Measurements from ENCODE around the gene JPH2.
"Not testable (repeated sequence)": the region's sequence is repeated elsewhere in the genome, so short reads cannot be mapped to it uniquely, and the experiment has no call there.

The JPH2 gene

DNA sequence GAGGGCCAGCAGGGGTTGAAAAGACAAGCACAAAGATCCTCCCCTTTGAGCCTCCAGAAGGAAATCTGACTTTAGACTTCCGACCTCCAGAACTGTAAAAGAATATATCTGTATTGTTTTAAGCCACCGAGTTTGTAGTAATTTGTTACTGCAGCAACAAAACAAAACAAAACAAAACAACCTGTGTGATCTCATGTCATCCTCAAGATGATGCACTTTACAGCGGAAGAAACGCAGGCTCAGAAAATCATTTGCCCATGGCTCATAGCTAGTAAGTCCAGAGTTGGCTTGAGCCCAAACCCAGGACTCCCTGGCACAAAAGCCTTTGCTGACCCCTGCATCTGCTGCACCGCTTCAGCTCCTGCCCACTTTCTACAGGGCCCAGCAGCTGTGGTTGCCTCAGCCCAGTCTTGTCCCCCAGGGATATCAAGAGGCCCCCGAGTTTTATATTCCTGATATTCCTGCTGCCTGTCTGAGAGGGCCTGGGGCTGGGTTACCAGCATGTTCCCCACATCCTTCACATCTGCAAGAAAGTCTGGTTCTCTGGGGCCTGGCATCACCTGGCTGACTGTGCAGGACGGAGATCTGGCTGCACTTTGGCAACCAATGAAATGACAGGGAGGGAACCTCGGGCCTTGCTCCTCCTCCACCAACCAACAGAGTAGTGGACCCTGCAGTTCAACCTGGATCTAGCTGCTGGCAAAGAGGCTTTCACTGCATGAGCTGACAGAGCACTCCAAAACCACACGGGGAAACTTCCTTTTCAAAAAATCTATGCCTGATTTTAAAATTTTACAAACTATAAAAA is 56.9 kb downstream of the JPH2 start:
- no peak overlapping the region for H2AFZ ChIP-seq (ENCODE audit: low read depth, low read length)
- H3K36me3 ChIP-seq (ENCODE audit: insufficient read depth, low read length), result no peaks in the 10 kb centered on the region
- no peak overlapping the region for H3K9ac ChIP-seq (ENCODE audit: low read depth, low read length)
- no peaks in the 10 kb centered on the region; the same call in 1 of the 2 replicates for H4K20me1 ChIP-seq (ENCODE audit: insufficient read depth, low read length)
- H3K79me2 ChIP-seq (ENCODE audit: insufficient read depth, low read length), result no peaks in the 10 kb centered on the region
- H3K27ac ChIP-seq (ENCODE audit: low read length), result no peak overlapping the region
- DNase-seq (no peak), ATAC-seq (ENCODE audit: insufficient read depth, low read depth) (no peak)
- TF ChIP-seq, protein P1, sequence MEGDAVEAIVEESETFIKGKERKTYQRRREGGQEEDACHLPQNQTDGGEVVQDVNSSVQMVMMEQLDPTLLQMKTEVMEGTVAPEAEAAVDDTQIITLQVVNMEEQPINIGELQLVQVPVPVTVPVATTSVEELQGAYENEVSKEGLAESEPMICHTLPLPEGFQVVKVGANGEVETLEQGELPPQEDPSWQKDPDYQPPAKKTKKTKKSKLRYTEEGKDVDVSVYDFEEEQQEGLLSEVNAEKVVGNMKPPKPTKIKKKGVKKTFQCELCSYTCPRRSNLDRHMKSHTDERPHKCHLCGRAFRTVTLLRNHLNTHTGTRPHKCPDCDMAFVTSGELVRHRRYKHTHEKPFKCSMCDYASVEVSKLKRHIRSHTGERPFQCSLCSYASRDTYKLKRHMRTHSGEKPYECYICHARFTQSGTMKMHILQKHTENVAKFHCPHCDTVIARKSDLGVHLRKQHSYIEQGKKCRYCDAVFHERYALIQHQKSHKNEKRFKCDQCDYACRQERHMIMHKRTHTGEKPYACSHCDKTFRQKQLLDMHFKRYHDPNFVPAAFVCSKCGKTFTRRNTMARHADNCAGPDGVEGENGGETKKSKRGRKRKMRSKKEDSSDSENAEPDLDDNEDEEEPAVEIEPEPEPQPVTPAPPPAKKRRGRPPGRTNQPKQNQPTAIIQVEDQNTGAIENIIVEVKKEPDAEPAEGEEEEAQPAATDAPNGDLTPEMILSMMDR (IDR thresholded peaks at IDR 0.05; ENCODE audit: borderline replicate concordance, extremely low read depth, low read length, poor library complexity, severe bottlenecking), result no peak
- no peak for TF ChIP-seq EZH2 (IDR thresholded peaks at IDR 0.05; ENCODE audit: borderline replicate concordance, low read depth, low read length, severe bottlenecking)
- H3K9me3 ChIP-seq (ENCODE audit: insufficient read depth, low read length, severe bottlenecking), result no peaks in the 10 kb centered on the region
- H3K4me2 ChIP-seq (ENCODE audit: insufficient read depth, low read length), result no peak overlapping the region
- no peaks in the 10 kb centered on the region for H3K4me1 ChIP-seq (ENCODE audit: insufficient read depth, low read length)
- no peak overlapping the region for H3K4me3 ChIP-seq (ENCODE audit: low read depth in 1 of 2, low read length in 2 of 2)
- peaks cover 14% of the 10 kb centered on the region for H3K27me3 ChIP-seq (ENCODE audit: insufficient read depth, low read length, poor library complexity)

DNA sequence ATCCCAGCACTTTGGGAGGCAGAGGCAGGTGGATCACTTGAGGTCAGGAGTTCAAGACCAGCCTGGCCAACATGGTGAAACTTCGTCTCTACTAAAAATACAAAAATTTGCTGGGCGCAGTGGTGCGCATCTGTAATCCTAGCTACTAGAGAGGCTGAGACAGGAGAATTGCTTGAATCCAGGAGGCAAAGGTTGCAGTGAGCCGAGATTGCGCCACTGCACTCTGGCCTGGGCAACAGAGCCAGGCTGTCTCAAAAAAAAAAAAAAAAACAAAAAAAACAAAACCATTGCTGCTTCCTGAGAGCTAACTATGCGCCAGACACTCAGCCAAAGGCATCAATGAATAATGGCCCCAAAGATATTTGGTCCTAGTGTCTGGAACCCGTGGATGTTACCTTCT is 57.7 kb downstream of the JPH2 start:
- ATAC-seq (ENCODE audit: insufficient read depth, low read depth); H3K4me3 ChIP-seq (ENCODE audit: low read depth in 1 of 2, low read length in 2 of 2); H3K4me1 ChIP-seq (ENCODE audit: insufficient read depth, low read length); H3K27ac ChIP-seq (ENCODE audit: low read length); H2AFZ ChIP-seq (ENCODE audit: low read depth, low read length); DNase-seq; H3K4me2 ChIP-seq (ENCODE audit: insufficient read depth, low read length); H3K9me3 ChIP-seq (ENCODE audit: insufficient read depth, low read length, severe bottlenecking); H3K36me3 ChIP-seq (ENCODE audit: insufficient read depth, low read length); H3K9ac ChIP-seq (ENCODE audit: low read depth, low read length); H3K79me2 ChIP-seq (ENCODE audit: insufficient read depth, low read length); H4K20me1 ChIP-seq (ENCODE audit: insufficient read depth, low read length): not testable (repeated sequence)
- peaks cover 22% of the 10 kb centered on the region for H3K27me3 ChIP-seq (ENCODE audit: insufficient read depth, low read length, poor library complexity)

DNA sequence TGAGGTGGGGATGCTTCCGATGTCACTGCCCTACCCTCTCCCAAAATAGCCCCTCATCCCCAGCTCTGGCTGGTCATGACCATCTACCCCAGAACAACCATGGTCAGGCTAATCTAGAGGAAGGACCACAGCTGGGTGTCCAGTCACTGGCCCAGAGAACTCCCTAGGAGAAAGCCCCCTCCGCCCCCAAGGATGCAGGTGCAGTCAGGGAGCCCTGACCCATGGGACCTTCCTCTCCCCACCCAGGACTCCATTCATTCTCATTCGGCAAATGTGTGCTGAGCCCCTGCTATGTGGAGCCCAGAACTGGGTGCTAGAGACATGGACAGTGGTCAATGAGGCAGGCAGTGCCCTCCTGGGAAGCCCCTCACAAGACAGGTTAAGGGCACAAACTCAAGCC is 60.5 kb downstream of the JPH2 start:
- Histone ChIP-seq H3K4me2 (ENCODE audit: insufficient read depth, low read length) (no peak overlapping the region), H4K20me1 (ENCODE audit: insufficient read depth, low read length) (no peaks in the 10 kb centered on the region; the same call in 1 of the 2 replicates), H3K4me1 (ENCODE audit: insufficient read depth, low read length) (no peaks in the 10 kb centered on the region), H3K9ac (ENCODE audit: low read depth, low read length) (no peak overlapping the region), H2AFZ (ENCODE audit: low read depth, low read length) (no peak overlapping the region), H3K27ac (ENCODE audit: low read length) (no peak overlapping the region), H3K4me3 (ENCODE audit: low read depth in 1 of 2, low read length in 2 of 2) (no peak overlapping the region), H3K79me2 (ENCODE audit: insufficient read depth, low read length) (no peaks in the 10 kb centered on the region), H3K27me3 (ENCODE audit: insufficient read depth, low read length, poor library complexity) (peaks cover 33% of the 10 kb centered on the region), H3K36me3 (ENCODE audit: insufficient read depth, low read length) (no peaks in the 10 kb centered on the region), H3K9me3 (ENCODE audit: insufficient read depth, low read length, severe bottlenecking) (no peaks in the 10 kb centered on the region)
- ATAC-seq (ENCODE audit: insufficient read depth, low read depth), result no peak
- no peak for DNase-seq
- TF ChIP-seq, protein P1 (IDR thresholded peaks at IDR 0.05; ENCODE audit: borderline replicate concordance, extremely low read depth, low read length, poor library complexity, severe bottlenecking), result no peak
- no peak for TF ChIP-seq EZH2 (IDR thresholded peaks at IDR 0.05; ENCODE audit: borderline replicate concordance, low read depth, low read length, severe bottlenecking)

GRCh38 chr20:44125332-44126127 is 61.5 kb downstream of the JPH2 start:
- ATAC-seq (ENCODE audit: insufficient read depth, low read depth), result no peak
- no peak overlapping the region for H3K4me2 ChIP-seq (ENCODE audit: insufficient read depth, low read length)
- no peaks in the 10 kb centered on the region for H3K4me1 ChIP-seq (ENCODE audit: insufficient read depth, low read length)
- DNase-seq, result no peak
- H3K79me2 ChIP-seq (ENCODE audit: insufficient read depth, low read length), result no peaks in the 10 kb centered on the region
- H3K4me3 ChIP-seq (ENCODE audit: low read depth in 1 of 2, low read length in 2 of 2), result no peak overlapping the region
- peaks cover 31% of the 10 kb centered on the region for H3K27me3 ChIP-seq (ENCODE audit: insufficient read depth, low read length, poor library complexity)
- no peak overlapping the region for H3K9ac ChIP-seq (ENCODE audit: low read depth, low read length)
- H3K27ac ChIP-seq (ENCODE audit: low read length), result no peak overlapping the region
- no peak overlapping the region for H2AFZ ChIP-seq (ENCODE audit: low read depth, low read length)
- H3K9me3 ChIP-seq (ENCODE audit: insufficient read depth, low read length, severe bottlenecking), result no peaks in the 10 kb centered on the region
- H3K36me3 ChIP-seq (ENCODE audit: insufficient read depth, low read length), result no peaks in the 10 kb centered on the region
- TF ChIP-seq, protein P1 (IDR thresholded peaks at IDR 0.05; ENCODE audit: borderline replicate concordance, extremely low read depth, low read length, poor library complexity, severe bottlenecking), result no peak
- no peak for TF ChIP-seq EZH2 (IDR thresholded peaks at IDR 0.05; ENCODE audit: borderline replicate concordance, low read depth, low read length, severe bottlenecking)
- H4K20me1 ChIP-seq (ENCODE audit: insufficient read depth, low read length), result no peaks in the 10 kb centered on the region; the same call in 1 of the 2 replicates
